Spleen (tissue), 7 donors: ENCODE measurements around the gene GMFB.

Source experiments
- POLR2A ChIP-seq, 3 donors: fragments of 450-650 bp; IDR thresholded peaks; one replicate each; pipeline ENCODE4 v1.5.1; 2017; ENCODE audit warnings: antibody characterized with exemption in 3 of 3, mild to moderate bottlenecking in 1 of 3
- TF ChIP-seq, protein P1 (sequence below), 11 experiments: fragments of 200-600 bp in 7 of 11; fragments of 450-650 bp in 4 of 11; sonication (generic) in 4 of 11; IDR thresholded peaks in 8 of 11; conservative IDR thresholded peaks in 3 of 11; 1 replicate in 7 of 11; 2 replicates in 4 of 11; pipeline versions ENCODE4 v1.4.0 to v1.8.0; 2016 to 2021; ENCODE audit warnings: antibody characterized with exemption in 11 of 11, inconsistent platforms in 4 of 11, mild to moderate bottlenecking in 1 of 11
- donor health status: DM: no; HTN: no; CAD: no; lungs with moderate emphysema.
- donor health status: DM: no; HTN: no; CAD: no.
- donor health status: DM: no; HTN: no; CAD: no.

DNA sequence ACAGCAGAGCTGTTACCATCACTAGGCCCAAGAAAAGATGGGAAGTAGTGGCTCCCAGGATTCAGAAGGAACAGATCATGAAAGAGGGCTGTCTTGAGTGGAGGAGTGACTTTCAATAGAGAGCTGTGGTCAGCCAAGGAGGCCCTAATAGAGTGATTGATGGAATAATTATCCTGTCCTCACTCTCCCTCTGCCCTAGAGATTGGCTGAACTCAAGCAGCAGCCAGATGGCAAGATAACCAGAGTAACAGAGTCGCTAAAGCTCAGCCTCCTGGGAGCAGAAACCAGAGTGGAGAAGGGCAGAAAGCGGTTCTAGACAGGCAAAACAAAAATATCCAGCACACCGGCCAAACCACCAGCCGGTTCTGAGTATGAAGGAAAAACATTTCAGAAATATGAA lies 23.1 kb downstream of the GMFB start:
- TF ChIP-seq, protein P1, sequence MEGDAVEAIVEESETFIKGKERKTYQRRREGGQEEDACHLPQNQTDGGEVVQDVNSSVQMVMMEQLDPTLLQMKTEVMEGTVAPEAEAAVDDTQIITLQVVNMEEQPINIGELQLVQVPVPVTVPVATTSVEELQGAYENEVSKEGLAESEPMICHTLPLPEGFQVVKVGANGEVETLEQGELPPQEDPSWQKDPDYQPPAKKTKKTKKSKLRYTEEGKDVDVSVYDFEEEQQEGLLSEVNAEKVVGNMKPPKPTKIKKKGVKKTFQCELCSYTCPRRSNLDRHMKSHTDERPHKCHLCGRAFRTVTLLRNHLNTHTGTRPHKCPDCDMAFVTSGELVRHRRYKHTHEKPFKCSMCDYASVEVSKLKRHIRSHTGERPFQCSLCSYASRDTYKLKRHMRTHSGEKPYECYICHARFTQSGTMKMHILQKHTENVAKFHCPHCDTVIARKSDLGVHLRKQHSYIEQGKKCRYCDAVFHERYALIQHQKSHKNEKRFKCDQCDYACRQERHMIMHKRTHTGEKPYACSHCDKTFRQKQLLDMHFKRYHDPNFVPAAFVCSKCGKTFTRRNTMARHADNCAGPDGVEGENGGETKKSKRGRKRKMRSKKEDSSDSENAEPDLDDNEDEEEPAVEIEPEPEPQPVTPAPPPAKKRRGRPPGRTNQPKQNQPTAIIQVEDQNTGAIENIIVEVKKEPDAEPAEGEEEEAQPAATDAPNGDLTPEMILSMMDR (IDR thresholded peaks at IDR 0.05 in 8 of 11, conservative IDR thresholded peaks at IDR 0.05 in 3 of 11), result no peak
- TF ChIP-seq POLR2A (IDR thresholded peaks at IDR 0.05), result no peak
